HG02870 (cell line): Measurements from ENCODE around the gene RAPGEF2.
"Not testable (repeated sequence)": the region's sequence is repeated elsewhere in the genome, so short reads cannot be mapped to it uniquely, and the experiment has no call there.

ENCODE experiments used
- ATAC-seq: cut with Tn5 transposase; IDR thresholded peaks from one replicate; pipeline ENCODE4 v1.9.1; 2021; ENCODE audit warnings: mild to moderate bottlenecking, moderate library complexity; ENCODE audit not compliant: unreplicated experiment

The RAPGEF2 gene

DNA sequence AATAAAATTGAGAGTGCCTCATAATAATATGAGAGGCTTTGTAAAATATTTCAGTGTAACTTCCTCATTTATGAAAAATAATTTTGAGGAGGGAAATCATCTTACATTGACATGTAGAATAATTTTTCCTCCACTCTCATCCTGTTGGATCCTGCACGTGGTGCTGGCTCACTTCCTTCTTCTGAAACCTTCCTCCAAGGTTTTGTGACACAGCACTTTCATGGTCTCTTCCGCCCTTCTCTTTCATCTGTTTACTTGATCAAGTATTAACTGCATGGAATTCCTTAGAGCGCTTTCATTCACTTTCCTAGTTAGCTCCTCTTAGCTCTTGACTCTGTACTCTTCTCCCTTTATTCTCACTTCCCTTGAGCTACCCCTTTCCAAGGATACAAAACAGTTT lies 246.5 kb downstream of the RAPGEF2 start:
- no peak for ATAC-seq

DNA sequence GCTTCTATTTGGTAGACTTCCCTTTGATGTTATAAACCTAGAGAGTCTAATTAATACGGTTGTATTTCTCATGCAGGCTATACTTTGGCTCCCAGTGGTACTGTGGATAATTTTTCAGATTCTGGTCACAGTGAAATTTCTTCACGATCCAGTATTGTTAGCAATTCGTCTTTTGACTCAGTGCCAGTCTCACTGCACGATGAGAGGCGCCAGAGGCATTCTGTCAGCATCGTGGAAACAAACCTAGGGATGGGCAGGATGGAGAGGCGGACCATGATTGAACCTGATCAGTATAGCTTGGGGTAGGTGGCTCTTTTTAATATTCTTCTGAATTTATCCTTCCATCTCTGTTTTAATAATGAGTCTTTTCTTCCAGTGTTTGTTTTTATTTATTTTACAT lies 249.7 kb downstream of the RAPGEF2 start:
- ATAC-seq: no peak

DNA sequence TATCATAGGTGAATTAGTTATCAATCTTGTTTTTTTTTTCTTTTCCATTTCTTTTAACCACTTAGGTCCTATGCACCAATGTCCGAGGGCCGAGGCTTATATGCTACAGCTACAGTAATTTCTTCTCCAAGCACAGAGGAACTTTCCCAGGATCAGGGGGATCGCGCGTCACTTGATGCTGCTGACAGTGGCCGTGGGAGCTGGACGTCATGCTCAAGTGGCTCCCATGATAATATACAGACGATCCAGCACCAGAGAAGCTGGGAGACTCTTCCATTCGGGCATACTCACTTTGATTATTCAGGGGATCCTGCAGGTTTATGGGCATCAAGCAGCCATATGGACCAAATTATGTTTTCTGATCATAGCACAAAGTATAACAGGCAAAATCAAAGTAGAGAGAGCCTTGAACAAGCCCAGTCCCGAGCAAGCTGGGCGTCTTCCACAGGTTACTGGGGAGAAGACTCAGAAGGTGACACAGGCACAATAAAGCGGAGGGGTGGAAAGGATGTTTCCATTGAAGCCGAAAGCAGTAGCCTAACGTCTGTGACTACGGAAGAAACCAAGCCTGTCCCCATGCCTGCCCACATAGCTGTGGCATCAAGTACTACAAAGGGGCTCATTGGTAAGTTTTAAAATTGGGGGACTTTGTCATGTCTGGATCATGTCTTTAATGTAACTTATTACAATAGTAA lies 250.7 kb downstream of the RAPGEF2 start:
- no peak for ATAC-seq

DNA sequence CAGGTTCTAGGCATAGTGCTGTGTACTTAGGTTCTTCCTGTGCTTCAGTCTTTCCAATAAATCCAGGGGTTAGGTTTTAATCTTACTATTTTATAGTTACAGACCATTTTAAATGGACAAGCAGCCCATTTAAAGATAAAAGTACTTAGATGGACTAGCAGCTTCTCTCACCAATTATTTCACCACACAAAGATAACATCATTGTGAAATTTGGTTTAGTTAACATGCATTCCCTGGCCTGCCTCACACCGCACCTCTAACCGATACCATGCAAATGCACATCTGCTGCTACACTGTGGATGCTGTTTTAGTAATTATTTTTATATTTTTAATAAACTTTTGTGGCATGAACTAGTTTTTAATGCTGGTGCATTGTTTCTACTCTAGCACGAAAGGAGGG lies 252.6 kb downstream of the RAPGEF2 start:
- no peak for ATAC-seq

DNA sequence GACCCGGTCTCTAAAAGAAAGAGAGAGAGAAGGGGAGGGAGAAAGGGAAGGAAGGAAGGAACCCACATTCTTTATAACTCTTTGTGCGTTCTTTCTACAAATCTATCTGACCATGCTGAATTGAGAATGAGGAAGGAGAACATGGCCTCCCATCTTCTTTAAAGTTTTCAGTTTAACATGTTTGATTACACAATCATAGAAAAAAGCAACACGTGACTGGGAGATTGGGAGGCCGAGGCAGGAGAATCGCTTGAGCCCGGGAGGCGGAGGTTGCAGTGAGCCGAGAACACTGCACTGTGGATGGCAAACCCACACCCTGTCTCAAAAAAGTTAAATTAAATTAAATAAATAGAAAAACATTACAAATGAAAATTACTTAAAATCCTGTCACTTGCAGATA lies 254.5 kb downstream of the RAPGEF2 start:
- no peak for ATAC-seq

DNA sequence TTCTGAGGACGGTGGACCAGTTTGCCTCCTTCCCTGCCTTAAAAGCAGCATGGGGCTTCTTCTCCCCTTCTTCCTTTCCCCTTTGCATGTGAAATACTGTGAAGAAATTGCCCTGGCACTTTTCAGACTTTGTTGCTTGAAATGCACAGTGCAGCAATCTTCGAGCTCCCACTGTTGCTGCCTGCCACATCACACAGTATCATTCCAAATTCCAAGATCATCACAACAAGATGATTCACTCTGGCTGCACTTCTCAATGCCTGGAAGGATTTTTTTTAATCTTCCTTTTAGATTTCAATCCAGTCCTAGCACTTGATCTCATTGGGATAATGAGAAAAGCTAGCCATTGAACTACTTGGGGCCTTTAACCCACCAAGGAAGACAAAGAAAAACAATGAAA lies 255.3 kb downstream of the RAPGEF2 start:
- ATAC-seq: no peak

DNA sequence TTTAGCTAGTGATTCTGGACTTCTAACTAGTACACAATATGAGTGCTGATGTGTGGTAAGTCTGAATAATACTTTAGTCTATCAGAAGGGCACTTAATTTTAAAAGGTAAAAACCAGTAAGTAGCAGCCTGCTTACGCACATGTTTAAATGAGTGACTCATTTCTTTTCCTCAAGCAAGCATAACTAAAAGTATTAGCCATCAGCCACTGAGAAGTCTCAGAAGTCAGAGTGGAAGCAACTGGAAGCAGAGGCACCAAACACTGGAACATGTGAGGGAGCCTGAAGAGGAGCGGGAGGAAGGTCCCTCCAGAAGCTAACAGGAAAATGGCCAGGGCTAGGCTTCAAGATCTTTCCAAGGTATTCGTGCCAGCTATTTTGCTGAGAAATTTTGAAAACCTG lies 257.7 kb downstream of the RAPGEF2 start:
- no peak for ATAC-seq

DNA sequence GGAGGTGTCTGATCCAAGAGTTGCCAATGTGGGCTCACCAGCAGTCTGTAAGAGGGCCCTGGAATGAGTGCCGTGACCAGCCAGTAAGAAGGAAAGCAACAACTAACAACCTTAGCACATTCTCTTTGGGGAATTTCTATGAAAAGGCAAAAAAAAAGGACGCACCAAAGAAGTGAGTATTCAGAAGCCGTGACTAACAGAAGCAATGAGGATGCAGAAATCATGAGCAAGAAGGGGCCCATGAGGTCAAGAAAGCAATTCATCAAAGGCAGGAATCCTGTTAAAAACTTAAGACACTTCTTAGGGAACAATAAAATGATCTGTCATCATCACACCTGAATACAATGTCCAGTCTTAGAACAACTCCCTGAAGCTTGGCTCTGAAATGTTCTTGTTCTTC lies 260.5 kb downstream of the RAPGEF2 start:
- no peak for ATAC-seq

DNA sequence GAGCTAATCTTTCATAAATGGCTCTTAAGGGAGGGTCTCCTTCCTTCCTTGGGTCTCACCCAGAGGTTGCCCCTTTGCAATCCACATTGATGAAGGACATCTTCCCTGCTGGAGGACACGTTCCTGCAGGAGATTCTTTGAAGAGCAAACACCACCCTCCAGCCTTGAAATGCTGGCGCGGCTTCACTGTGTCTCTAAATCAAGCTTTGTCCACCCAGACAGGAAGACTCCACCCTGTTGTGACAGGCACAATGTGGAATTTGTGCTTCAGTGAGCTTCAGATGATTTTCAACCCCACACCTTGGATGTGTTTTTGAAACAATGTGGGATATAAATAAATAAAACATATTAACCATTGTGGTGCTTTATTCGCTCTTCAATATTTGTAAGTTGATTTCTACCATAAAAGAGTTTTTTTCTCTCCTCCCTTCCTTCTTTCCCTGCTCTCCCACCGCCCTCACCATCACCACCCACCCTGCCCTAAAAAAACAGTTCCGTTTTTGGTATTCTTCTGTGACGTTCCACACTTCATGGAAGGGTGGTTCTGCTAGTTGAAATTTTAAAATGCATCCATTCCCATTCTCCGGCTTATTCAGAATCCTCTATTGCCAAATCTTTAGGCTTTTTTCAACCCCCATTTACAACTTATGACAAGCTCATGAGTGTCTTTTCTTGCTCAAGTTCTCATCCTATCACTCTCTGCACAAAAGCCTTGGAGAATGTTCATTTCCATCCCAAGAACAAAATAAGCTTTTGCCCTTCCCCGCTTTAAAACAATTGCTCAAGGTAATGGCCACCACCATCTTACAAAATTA lies 264.3 kb downstream of the RAPGEF2 start:
- no peak for ATAC-seq

DNA sequence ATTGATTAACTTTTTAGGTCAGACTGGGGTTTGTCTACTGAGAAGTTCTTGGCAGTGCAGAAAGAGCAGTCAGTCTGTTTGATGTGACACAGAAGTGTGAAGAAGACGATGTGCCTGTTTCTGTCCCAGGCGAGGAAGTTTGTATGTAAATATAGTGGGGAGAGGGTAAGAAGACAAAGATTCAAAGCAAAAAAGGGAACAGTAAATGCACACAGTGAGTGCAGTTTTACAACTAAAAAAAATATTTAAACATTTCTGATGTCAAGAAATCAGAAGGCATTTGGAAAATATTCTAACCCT lies 264.9 kb downstream of the RAPGEF2 start:
- ATAC-seq: peak; percentile 80

DNA sequence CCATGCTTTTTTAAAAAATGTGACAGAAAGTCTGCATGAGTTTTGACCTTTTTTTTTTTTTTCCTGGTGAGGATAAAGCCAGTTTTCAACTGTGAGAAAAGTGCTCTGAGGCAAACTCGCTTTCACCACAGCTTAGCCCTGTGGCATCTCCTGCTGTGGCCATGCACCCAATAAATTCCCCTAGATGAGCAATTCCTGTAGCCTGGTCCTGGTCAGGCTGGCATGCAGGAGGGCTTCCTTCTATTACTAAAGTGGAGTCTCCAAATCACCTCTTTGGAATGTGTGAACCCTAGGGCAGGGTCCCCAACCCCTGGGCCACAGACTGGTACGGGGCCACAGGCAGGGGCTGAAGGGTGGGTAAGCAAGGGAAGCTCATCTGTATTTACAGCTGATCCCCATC lies 265.4 kb downstream of the RAPGEF2 start:
- ATAC-seq: no peak

DNA sequence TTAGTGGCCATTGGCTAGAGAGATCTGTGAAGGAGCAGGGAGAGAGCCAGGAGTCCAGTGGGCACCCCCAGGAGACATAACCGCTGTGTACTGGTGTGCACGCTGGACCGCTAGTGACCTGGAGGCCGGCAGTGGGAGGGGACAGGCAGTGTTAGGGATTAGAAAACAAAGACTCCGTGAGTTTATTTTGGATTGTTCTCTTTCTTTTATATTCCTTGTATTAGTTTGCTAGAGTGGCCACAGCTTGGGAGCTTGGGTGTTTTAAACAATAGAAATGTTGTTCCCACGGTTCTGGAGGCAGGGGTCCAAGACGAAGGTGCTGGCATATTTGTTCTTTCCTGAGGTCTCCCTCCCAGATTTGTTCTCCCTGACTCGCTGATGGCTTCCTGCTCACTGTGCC lies 266.4 kb downstream of the RAPGEF2 start:
- no peak for ATAC-seq

DNA sequence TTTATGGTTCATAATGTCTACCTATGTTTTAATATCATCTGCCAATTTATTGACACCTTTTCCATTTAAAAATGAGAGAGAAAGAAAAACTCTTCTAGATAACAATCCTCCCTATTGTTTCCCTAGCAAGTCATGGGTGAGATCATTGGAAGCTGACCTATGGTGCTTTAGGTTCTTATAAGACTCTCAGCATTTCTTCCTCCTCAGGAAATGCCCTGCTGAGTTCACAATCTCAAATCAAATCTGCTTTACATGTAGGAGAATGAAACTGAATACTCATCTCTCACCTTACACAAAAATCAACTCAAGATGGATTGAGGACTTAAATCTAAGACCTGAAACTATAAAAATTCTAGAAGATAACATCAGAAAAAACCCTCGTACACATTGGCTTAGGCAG lies 267.4 kb downstream of the RAPGEF2 start:
- no peak for ATAC-seq

DNA sequence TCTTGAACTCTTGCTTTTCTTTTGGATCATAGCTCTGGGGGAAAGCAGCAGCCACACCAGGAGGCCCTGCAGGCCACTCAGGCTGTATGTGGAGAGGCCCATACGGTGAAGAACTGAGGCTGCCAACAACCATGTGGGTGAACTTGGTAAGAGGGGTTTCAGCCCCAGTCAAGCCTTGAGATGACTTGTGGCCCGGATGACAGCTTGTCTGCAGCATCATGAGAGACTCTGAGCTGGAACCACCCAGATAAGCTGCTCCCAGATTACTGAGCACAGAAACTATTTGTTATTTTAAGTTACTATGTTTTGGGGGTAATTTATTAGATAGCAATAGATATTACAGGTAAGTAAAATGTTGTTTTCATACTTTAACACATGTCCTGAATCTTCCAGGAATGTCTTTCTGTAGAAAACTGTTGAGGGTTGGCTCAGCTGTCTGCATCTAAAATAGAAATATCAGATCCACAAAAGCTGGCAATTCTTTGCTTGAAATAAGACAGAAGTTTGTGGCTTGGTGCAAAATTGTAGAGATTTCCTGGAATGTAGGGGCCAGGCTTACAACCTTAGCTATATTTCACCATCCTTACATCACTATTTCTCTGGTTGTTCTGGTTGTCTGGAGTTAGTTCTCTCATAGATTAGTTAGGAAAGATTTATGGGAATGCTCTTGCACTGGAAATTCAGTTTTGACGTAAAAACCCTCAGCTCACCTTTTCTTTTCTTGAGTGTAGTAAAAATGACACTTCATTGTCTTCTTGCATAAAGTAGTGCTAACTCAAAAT lies 272.1 kb downstream of the RAPGEF2 start:
- ATAC-seq: no peak

DNA sequence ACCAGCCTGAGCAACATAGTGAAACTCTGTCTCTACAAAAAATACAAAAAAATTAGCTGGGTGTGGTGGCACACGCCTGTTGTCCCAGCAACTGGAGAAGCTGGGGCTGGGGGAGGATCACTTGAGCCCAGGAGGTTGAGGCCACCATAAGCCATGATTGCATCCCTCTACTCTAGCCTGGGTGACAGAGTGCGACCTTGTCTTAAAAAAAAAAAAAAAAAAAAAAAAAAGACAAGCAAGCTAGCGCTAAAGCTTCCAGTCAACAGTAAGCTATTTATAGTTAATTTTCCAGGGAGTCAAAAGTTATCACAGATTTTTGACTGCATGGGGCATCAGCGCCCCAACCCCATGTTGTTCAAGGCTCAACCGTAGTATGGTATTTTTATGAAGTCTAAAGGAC lies 273.4 kb downstream of the RAPGEF2 start:
- ATAC-seq: no peak

DNA sequence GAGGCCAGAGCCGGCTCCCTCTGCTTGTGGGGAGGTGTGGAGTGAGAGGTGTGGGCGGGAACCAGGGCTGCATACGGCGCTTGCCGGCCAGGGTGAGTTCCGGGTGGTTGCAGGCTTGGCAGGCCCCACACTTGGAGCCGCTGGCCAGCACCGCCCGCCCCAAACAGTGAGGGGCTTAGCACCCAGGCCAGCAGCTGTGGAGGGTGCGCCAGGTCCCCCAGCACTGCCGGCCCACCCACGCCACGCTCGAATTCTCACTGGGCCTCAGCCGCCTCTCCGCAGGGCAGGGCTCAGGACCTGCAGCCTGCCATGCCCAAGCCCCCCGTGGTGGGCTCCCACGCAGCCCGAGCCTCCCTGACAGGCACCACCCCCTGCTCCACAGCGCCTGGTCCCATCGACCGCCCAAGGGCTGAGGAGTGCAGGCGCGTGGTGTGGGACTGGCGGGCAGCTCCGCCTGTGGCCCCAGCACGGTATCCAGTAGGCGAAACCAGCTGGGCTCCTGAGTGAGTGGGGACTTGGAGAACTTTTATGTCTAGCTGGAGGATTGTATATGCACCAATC lies 275.3 kb downstream of the RAPGEF2 start:
- ATAC-seq: no peak

DNA sequence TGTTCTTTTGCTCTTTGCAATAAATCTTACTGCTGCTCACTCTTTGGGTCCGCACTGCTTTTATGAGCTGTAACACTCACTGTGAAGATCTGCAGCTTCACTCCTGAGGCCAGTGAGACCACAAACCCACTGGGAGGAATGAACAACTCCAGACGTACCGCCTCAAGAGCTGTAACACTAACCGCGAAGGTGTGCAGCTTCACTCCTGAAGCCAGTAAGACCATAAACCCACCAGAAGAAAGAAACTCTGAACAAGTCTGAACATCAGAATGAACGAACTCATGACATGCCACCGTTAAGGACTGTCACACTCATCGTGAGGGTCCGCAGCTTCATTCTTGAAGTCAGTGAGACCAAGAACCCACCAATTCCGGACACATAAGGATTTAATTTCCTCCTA lies 276.2 kb downstream of the RAPGEF2 start:
- not testable (repeated sequence) for ATAC-seq

DNA sequence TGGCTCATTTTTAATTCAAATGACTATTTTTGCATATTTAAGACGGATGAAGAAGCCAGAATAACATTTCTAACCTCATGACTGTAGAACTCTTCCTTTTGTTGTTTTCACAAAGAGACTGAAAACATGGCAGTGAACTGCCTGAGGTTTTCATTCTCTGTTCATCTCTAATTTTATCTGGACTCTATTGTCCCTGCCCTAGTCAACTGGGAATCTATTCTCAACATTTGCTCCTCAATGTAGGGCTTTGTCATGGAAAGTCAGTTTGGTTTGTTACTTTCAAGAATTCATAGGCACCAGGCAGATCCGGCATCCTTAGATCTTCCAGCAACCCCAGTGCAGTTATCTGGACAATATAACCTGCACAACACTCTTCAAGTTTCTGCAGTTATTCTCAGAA lies 277.0 kb downstream of the RAPGEF2 start:
- ATAC-seq: no peak

DNA sequence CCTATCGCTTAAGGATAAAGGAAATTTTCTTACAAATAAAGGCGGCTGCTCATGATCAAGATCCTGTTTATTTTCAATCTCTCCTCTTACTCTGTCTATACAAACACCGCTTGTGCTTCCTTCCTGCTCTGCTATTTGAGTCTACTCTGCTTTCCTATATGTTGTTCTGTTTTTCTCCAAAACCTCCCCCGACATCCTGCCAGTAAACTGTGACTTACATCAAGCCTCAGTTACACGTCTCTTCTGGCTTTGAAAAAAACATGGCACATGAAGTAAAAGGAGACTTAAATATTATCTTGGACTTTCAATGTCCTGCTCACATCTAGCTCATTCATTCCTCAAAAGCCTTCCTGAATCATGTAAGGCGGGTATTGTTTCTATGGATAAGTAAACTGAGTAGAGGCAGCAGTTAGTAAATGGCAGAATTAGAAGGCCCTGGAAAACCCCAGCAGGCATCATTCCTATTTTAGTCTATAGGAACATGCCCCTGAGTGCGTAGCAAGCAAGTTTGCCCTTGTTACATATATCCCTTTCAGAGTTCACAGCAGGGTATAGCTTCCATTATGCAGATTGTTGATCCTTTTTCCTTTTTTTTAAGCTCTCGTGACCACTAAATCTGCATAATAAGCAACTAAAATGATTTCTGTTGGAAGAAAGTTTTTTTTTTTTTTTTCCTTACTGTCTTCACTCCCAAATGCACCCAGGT lies 280.1 kb downstream of the RAPGEF2 start:
- peak; percentile 36 for ATAC-seq

DNA sequence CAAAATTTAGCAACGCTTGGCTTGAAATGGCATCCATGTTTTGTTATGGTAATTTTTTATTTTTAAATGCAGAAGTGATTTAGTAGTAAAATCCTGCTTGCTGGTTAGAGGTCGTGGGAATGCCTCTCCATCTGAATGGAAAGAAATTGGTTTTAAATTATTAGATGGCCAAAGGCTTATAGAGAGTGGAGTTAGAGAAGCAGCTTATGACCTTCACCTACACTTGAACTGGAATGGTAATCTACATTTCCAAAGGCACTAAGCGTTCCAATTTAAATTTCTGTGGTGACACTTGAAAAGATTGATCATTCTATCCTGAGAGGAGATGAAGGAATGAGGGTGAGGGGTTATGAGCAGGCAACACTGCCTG lies 280.7 kb downstream of the RAPGEF2 start:
- ATAC-seq: no peak

DNA sequence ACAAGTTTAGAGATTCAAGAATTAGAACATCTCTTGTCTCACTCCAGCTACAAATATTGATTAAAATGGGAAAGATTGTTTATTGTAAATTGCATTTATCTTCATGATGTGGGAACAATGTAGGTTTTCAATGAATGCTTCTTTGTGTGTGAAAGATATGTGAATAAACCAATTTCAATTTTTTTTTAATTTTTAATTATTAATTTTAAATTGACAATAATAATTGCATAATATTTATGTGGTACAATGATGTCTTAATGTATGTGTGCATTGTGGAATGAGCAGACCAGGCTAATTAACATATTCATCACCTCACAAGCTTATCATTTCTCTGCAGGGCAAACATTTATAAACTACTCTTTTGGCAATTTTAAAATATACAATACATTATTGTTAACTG lies 281.1 kb downstream of the RAPGEF2 start:
- ATAC-seq: no peak
